AG09319 (cell line): ENCODE data around the gene GFPT2.

Experiments used
- DNase-seq: peaks from one replicate; pipeline ENCODE4 v3.0.0-alpha.2; 2010; ENCODE audit warnings: low read depth; ENCODE audit errors: extremely low read depth
- TF ChIP-seq, protein P1 (sequence below): IDR thresholded peaks from 2 replicates; pipeline ENCODE4 v1.5.1; 2011; ENCODE audit warnings: low read depth, mild to moderate bottlenecking, inconsistent platforms, low read length, moderate library complexity

GFPT2 gene

DNA sequence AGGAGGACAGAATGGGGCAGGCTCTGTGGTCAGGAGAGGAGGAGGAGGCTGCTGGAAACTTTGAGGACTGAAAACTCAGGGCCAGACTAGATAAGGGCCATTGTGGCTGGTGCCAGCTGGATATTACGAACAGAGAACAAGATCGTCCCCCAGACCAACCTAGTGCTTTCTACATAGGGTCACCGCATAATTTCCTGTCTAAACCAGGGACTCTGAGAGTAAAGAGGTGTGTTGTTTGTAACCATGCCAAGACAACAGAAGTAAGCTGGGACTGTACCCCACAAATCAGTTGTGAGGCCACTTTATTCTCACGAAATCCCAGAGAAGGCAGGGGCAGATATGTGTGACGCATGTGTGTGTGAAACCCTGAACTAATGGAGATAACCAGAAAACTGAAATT, 20.3 kb upstream of the GFPT2 start:
- TF ChIP-seq, protein P1, sequence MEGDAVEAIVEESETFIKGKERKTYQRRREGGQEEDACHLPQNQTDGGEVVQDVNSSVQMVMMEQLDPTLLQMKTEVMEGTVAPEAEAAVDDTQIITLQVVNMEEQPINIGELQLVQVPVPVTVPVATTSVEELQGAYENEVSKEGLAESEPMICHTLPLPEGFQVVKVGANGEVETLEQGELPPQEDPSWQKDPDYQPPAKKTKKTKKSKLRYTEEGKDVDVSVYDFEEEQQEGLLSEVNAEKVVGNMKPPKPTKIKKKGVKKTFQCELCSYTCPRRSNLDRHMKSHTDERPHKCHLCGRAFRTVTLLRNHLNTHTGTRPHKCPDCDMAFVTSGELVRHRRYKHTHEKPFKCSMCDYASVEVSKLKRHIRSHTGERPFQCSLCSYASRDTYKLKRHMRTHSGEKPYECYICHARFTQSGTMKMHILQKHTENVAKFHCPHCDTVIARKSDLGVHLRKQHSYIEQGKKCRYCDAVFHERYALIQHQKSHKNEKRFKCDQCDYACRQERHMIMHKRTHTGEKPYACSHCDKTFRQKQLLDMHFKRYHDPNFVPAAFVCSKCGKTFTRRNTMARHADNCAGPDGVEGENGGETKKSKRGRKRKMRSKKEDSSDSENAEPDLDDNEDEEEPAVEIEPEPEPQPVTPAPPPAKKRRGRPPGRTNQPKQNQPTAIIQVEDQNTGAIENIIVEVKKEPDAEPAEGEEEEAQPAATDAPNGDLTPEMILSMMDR = no peak
- no peak for DNase-seq

DNA sequence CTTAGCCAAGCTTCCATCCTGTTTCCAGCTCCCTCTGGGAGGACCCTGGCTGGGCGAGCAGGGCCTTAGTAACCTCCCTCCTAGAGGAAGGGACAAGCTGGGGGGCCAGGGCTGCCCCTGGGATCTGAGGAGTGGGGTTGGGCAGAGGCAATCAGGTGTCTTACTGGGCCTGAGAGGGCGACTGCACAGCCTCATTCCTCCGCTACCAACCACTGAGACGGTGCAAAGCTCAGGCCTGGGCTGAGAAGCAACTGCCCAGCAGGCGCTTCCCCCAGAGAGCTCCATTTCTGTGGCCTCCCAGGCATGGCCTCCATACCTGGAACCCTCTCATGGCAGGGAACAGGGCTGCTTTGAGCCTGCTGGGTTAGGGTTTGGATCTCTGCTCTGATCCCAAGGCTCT, 18.8 kb upstream of the GFPT2 start:
- no peak for DNase-seq
- TF ChIP-seq, protein P1 = no peak

DNA sequence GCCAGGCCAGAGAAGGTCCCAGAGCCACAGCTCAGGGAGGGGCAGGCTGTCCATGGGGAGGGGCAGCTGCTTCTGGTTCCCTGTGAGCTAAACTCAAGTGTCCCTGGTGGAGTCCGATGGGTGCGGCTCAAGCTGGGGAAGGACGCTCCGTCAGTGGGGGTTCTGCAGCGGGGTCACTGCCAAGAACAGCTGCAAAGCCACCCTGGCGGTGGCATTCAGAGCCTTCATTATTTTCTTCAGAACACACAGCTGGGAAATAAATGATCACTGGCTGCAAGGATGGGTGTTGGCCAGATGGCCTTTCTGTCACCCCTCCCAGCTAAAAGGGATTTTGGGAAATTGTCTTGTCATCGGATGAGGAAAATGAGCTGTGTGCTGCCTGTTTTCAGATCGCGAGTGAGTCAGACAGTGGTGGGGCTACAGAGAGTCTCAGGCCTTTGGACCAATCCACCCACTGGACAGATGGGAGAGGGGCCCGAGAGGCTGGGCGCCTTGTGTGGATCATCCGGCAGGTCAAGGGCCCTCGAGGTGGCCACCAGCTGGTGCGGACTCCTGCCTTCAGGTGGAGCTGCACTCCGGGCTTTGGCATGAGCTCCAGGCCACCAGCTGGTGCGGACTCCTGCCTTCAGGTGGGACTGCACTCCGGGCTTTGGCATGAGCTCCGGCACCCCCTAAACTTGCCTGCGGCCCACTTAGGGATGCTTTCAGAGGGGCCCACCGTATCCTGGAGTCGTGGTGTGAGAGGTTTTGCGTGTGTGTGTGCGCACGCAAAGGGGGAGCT, 17.9 kb upstream of the GFPT2 start:
- DNase-seq = no peak

DNA sequence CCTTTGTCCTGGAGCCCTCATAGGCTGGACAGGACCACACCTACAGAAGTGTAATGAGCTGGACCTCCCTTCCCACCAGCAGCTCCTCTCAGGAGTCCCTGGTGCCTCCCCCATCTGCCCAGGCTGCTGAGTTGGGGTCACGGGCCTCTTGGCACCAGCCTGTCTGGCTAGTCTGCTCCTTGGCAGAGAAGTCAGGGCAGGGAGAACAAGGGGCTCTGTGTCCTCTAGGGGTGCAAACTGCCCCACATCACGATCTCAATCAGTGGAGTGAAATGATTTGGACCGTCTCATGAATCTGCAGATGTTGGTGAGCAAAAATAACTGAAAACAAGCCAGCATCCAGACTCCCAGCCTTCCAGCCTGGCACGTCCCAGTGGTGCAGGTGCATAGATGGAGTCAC, 14.9 kb upstream of the GFPT2 start:
- no peak for DNase-seq
- TF ChIP-seq, protein P1 = no peak

More for the DNA sequence above, 17.9 kb upstream of the GFPT2 start:
- TF ChIP-seq, protein P1 = no peak

DNA sequence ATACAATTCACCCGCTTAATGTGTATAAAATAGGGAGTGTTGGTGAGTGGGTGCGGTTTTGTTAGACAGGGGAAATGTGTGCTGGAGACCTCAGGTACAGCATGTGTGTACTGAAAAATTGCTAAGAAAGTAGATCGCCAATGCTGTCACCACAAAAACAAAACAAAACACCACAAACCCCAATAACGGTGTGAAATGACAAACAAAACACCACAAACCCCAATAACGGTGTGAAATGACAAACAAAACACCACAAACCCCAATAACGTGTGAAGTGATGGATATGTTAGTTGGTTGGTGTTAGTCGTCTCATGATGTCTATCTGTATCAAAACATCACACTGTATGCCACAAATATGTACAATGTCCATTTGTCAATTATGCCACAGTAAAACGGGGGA, 14.2 kb upstream of the GFPT2 start:
- DNase-seq = no peak
- TF ChIP-seq, protein P1 = no peak

DNA sequence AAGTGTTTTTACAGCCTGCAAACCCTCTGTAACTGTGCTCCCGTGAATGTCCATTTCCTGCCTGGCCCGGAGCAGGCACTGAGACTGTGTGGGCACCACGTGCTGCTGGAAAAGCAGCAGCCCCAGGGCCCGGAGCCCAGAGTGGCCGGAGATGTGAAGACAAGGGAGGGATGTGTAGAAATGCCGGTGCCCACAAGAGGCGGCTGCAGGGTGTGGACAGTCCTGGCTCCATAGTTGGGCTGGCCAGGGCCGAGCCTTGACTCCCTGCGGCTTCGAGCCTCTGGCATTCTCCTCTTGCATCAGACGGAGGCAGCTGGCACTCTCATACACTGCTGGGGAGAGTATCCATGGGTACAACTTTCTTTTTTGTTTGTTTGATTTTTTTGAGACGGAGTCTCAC, 13.2 kb upstream of the GFPT2 start:
- TF ChIP-seq, protein P1 = no peak
- DNase-seq = no peak

DNA sequence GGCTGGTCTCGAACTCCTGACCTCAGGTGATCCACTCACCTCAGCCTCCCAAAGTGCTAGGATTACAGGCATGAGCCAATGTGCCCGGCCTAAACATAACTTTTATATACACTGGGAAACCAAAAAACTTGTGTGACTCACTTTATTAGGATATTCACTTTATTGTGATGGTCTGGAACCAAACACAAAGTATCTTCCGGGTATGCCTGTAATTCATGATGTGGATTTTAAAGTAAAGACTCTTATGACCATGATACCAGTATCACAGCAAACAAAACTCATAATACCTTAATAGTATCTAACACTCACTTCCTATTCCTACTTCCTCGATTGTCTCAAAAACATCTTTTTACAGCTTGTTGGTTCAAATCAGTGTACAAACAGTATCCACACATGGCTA, 12.7 kb upstream of the GFPT2 start:
- TF ChIP-seq, protein P1 = no peak
- no peak for DNase-seq
